Umbilical cord (tissue), 2 donors: ENCODE results near the gene IRX5. TPM values are rescaled to one million over a fixed set of nuclear protein-coding genes. Genes with fewer than 3 reads are reported as not detected.

Experiments used
- DNase-seq: peaks from one replicate; pipeline ENCODE4 v3.0.0-alpha.2; 2015; ENCODE audit warnings: low spot score
- total RNA-seq: library from RNA; depleted of rRNA; stranded (reverse); fragments of >200 nt; gene quantifications from one replicate; pipeline ENCODE4 v1.2.3, GENCODE V29; 2014; ENCODE audit warnings: low replicate concordance; ENCODE audit not compliant: insufficient read depth

The IRX5 gene
- total RNA-seq, 1 donor from 2014 or later, result 5.1 TPM

- peak; percentile 26 for DNase-seq
Observed at GRCh38 chr16:54946909-54947308, 16.2 kb downstream of the IRX5 start.

DNA sequence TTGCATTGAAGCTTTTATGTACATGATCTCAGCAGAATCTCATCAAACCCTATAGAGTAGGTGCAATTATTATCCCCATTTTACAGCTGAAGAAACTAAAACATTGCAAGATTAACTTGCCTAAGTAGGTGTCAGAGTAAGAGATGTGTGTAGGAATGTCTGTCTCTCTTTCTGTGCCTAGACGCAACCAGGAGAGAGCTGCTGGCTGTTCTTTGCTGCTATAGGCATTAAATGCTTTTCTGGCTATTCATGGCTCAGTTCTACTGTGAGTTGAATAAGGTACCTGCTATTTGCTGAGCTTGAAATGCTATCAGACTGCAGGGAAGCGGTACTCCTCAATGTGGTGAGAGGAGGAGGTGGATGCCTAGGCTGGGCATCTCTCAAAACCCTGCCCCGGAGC is 17.0 kb downstream of the IRX5 start:
- DNase-seq, result no peak

- DNase-seq, result no peak
Observed at GRCh38 chr16:54952195-54952594, 21.5 kb downstream of the IRX5 start.

- no peak for DNase-seq
Observed at GRCh38 chr16:54953461-54953860, 22.8 kb downstream of the IRX5 start.

GRCh38 chr16:54954220-54954619 is 23.6 kb downstream of the IRX5 start:
- no peak for DNase-seq

DNA sequence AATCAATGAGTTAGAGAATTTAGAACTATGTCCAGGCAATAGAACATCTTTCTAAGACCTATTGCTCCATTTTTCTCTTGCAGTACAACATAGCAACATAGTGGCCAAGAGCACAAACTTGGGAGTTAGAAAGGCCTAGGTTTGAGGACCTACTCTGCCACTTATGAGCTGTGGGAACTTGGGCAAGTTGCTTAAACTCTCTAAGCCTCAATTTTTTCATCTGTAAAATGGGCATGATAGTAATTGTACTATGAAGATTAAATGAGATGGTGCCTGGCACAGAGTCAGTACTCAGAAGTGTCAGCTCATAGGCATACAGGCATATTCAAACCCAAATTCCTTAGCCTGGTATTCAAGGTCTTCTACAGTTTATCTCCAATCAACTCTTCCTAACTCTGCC is 25.1 kb downstream of the IRX5 start:
- no peak for DNase-seq

GRCh38 chr16:54957403-54958166 is 26.9 kb downstream of the IRX5 start:
- no peak for DNase-seq

DNA sequence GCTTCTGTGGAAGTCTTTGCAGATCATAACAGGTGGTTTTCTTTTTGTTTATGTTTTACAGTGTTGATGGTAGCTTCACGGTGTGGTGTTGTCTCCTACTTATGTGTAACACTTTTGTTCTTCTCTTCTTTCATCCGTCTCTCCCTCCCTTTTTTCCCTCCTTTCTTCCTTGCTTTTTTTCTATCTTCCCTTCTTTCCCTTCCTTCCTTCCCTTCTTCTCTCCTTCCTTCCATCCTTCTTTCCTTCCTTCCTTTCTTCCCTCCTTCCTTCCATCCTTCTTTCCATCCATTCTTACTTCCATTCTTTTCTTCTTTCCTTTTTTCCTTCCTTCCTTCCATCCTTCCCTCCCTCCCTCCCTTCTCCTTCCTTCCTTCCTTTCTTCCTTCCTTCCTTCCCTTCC is 31.4 kb downstream of the IRX5 start:
- DNase-seq, result no peak

- no peak for DNase-seq
Observed at GRCh38 chr16:54964239-54964638, 33.6 kb downstream of the IRX5 start.

GRCh38 chr16:54965464-54965863 is 34.8 kb downstream of the IRX5 start:
- DNase-seq, result no peak

- DNase-seq, result no peak
Observed at GRCh38 chr16:54968011-54968410, 37.3 kb downstream of the IRX5 start.

- no peak for DNase-seq
Observed at GRCh38 chr16:54968784-54969183, 38.1 kb downstream of the IRX5 start.

GRCh38 chr16:54970016-54970415 is 39.4 kb downstream of the IRX5 start:
- no peak for DNase-seq

DNA sequence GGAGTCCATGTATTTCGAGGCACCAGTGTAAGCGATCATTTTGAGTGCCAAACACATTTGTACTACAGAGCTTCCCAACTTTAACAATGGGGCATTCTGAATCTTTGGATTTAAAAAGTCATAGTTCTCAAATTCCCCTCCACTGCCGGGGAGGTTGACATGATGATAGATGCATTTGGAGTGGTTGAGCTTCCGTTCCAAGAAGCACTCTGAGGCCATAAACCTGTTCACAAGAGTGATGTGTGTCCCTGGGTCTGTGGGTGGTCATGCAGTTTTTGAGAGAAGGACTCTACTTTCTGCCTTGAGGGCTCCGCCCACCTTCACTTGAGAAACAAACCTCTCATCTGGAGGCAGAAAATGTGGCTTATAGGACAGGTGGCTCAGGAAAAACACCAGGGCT is 43.7 kb downstream of the IRX5 start:
- no peak for DNase-seq

DNA sequence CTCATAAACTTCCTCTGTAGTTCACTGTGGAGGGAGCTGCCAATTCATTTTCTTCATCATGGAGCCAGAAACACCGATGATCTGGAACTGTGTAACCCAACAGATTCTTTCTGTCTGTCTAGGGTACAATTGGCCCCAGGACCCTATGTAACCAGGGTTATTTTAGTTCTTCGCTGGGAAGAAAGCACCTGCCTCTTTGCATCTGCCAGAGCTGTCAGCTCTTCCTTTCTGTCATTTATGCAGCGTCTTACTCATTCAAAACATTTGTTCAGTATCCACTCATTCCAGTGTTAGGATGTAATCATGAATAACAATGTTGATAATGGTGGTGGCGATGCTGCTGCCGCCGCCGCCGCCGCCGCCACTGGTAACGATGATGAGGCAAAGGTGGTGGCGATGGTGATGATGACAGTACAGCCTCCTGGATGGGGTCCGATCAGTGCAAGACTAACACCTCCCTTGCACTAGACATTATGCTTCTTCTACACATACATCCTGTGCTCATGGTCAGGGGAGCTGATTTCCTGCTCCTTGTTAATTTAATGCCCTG is 46.1 kb downstream of the IRX5 start:
- DNase-seq, result no peak

- DNase-seq, result no peak
Observed at GRCh38 chr16:54977211-54977610, 46.5 kb downstream of the IRX5 start.

- DNase-seq, result no peak
Observed at GRCh38 chr16:54980821-54981220, 50.2 kb downstream of the IRX5 start.
